ENCODE results near the gene SECISBP2L.

SECISBP2L gene

GRCh38 chr15:49064281-49064653 is 18.0 kb upstream of the SECISBP2L start:
- no peak overlapping the region for H3K27ac ChIP-seq
- TF ChIP-seq ZFX (IDR thresholded peaks at IDR 0.05; ENCODE audit: borderline replicate concordance) (no peak), CTCF (IDR thresholded peaks at IDR 0.05) (no peak)

GRCh38 chr15:49063402-49064280 is 17.4 kb upstream of the SECISBP2L start:
- no peak for TF ChIP-seq CTCF (IDR thresholded peaks at IDR 0.05)

GRCh38 chr15:49062900-49063299 is 16.7 kb upstream of the SECISBP2L start:
- no peak overlapping the region for H3K27ac ChIP-seq
- no peak for TF ChIP-seq ZFX (IDR thresholded peaks at IDR 0.05; ENCODE audit: borderline replicate concordance)
- no peak for TF ChIP-seq CTCF (IDR thresholded peaks at IDR 0.05)

More at GRCh38 chr15:49063402-49064280, 17.4 kb upstream of the SECISBP2L start:
- H3K27ac ChIP-seq: no peak overlapping the region

GRCh38 chr15:49060710-49061495 is 14.7 kb upstream of the SECISBP2L start:
- no peak for TF ChIP-seq CTCF (IDR thresholded peaks at IDR 0.05)
- TF ChIP-seq ZFX (IDR thresholded peaks at IDR 0.05; ENCODE audit: borderline replicate concordance): no peak

GRCh38 chr15:49059491-49059890 is 13.2 kb upstream of the SECISBP2L start:
- no peak for TF ChIP-seq CTCF (IDR thresholded peaks at IDR 0.05)
- no peak for TF ChIP-seq ZFX (IDR thresholded peaks at IDR 0.05; ENCODE audit: borderline replicate concordance)
- no peak overlapping the region for H3K27ac ChIP-seq

More at GRCh38 chr15:49060710-49061495, 14.7 kb upstream of the SECISBP2L start:
- no peak overlapping the region for H3K27ac ChIP-seq

GRCh38 chr15:49058559-49058958 is 12.3 kb upstream of the SECISBP2L start:
- TF ChIP-seq CTCF (IDR thresholded peaks at IDR 0.05): no peak
- no peak for TF ChIP-seq ZFX (IDR thresholded peaks at IDR 0.05; ENCODE audit: borderline replicate concordance)

GRCh38 chr15:49055630-49056029 is 9.4 kb upstream of the SECISBP2L start:
- H3K27ac ChIP-seq: no peak overlapping the region
- no peak for TF ChIP-seq CTCF (IDR thresholded peaks at IDR 0.05)
- no peak for TF ChIP-seq ZFX (IDR thresholded peaks at IDR 0.05; ENCODE audit: borderline replicate concordance)

More at GRCh38 chr15:49058559-49058958, 12.3 kb upstream of the SECISBP2L start:
- no peak overlapping the region for H3K27ac ChIP-seq

All from 22Rv1 (cell line).